Suprapubic skin (tissue), 4 donors: ENCODE measurements around the gene CTDSP1. TPM values are rescaled to one million over a fixed set of nuclear protein-coding genes. Genes with fewer than 3 reads are reported as not detected.

Experiments used
- DNase-seq, 2 donors: peaks; one replicate each; pipeline ENCODE4 v3.0.0-alpha.2; 2019; ENCODE audit warnings: low spot score in 2 of 2
- H3K27ac ChIP-seq: fragments of 200-600 bp; sonication (generic); one replicate; pipeline ENCODE4 v1.5.1; 2019
- H3K27me3 ChIP-seq: fragments of 200-600 bp; sonication (generic); one replicate; pipeline ENCODE4 v1.5.1; 2019
- H3K36me3 ChIP-seq: fragments of 200-600 bp; sonication (generic); one replicate; pipeline ENCODE4 v1.5.1; 2019
- H3K4me1 ChIP-seq: fragments of 200-600 bp; sonication (generic); one replicate; pipeline ENCODE4 v1.5.1; 2019
- H3K4me3 ChIP-seq: fragments of 200-600 bp; sonication (generic); one replicate; pipeline ENCODE4 v1.5.1; 2019; ENCODE audit warnings: mild to moderate bottlenecking
- H3K9me3 ChIP-seq: fragments of 200-600 bp; sonication (generic); one replicate; pipeline ENCODE4 v1.5.1; 2019
- CTCF ChIP-seq, 2 donors: fragments of 200-600 bp in 1 of 2; fragments of 450-650 bp in 1 of 2; sonication (generic) in 1 of 2; IDR thresholded peaks; one replicate each; pipeline ENCODE4 v1.5.1; 2016 to 2019; ENCODE audit warnings: antibody characterized with exemption in 2 of 2, mild to moderate bottlenecking in 1 of 2, moderate library complexity in 1 of 2
- EP300 ChIP-seq: sonication (generic); formaldehyde crosslinking; IDR thresholded peaks from one replicate; pipeline ENCODE4 v1.6.1; 2017; ENCODE audit warnings: antibody characterized with exemption
- POLR2A ChIP-seq, 2 donors: fragments of 450-650 bp; IDR thresholded peaks; one replicate each; pipeline ENCODE4 v1.6.1; 2017; ENCODE audit warnings: antibody characterized with exemption in 2 of 2, mild to moderate bottlenecking in 2 of 2, moderate library complexity in 2 of 2
- POLR2AphosphoS5 ChIP-seq, 3 donors: sonication (generic); formaldehyde crosslinking; IDR thresholded peaks; one replicate each; pipeline ENCODE4 v1.6.1; 2017; ENCODE audit warnings: antibody characterized with exemption in 3 of 3
- WGBS: methylation state at CpG from one replicate; pipeline ENCODE4 v1.1.5; 2018; 5-methylcytosine and 5-hydroxymethylcytosine counted together
- total RNA-seq, 4 donors: library from RNA; depleted of rRNA; stranded (reverse); fragments of >200 nt; gene quantifications; one replicate each; pipeline ENCODE4 v1.1.0, GENCODE V29; 2016

CTDSP1 gene
- total RNA-seq, 4 donors from 2014 or later: 70.3 to 140 (median 99.5) TPM

- WGBS: 90% methylated on average over 5 of the region's 7 CpGs
These were observed 20.1 kb downstream of the CTDSP1 start for GRCh38 chr2:218419630-218420216.

GRCh38 chr2:218421027-218421426 lies 21.4 kb downstream of the CTDSP1 start:
- H3K27ac ChIP-seq: no peak overlapping the region
- no peak for DNase-seq
- no peaks in the 10 kb centered on the region for H3K36me3 ChIP-seq
- WGBS: 93% methylated on average over 2 of the region's 2 CpGs
- no peaks in the 10 kb centered on the region for H3K4me1 ChIP-seq
- no peaks in the 10 kb centered on the region for H3K27me3 ChIP-seq
- H3K9me3 ChIP-seq: no peaks in the 10 kb centered on the region
- TF ChIP-seq POLR2A (IDR thresholded peaks at IDR 0.05) (no peak), EP300 (no peak), CTCF (IDR thresholded peaks at IDR 0.05) (no peak), POLR2AphosphoS5 (IDR thresholded peaks at IDR 0.05) (no peak)
- H3K4me3 ChIP-seq: no peak overlapping the region

More at GRCh38 chr2:218419630-218420216, 20.1 kb downstream of the CTDSP1 start:
- Histone ChIP-seq H3K27me3 (no peaks in the 10 kb centered on the region), H3K4me1 (no peaks in the 10 kb centered on the region), H3K9me3 (no peaks in the 10 kb centered on the region), H3K36me3 (no peaks in the 10 kb centered on the region), H3K27ac (no peak overlapping the region), H3K4me3 (no peak overlapping the region)
- no peak for TF ChIP-seq CTCF (IDR thresholded peaks at IDR 0.05)
- TF ChIP-seq POLR2A (IDR thresholded peaks at IDR 0.05): no peak
- TF ChIP-seq EP300: no peak
- TF ChIP-seq POLR2AphosphoS5 (IDR thresholded peaks at IDR 0.05): no peak
- no peak for DNase-seq

GRCh38 chr2:218422403-218423086 lies 22.9 kb downstream of the CTDSP1 start:
- 64% methylated on average over 9 of the region's 9 CpGs for WGBS
- H3K4me3 ChIP-seq: no peak overlapping the region

GRCh38 chr2:218423584-218423983 lies 23.9 kb downstream of the CTDSP1 start:
- Histone ChIP-seq H3K36me3 (no peaks in the 10 kb centered on the region), H3K4me3 (no peak overlapping the region), H3K4me1 (no peaks in the 10 kb centered on the region), H3K27me3 (no peaks in the 10 kb centered on the region), H3K9me3 (no peaks in the 10 kb centered on the region), H3K27ac (no peak overlapping the region)
- no peak for DNase-seq
- no peak for TF ChIP-seq CTCF (IDR thresholded peaks at IDR 0.05)
- no peak for TF ChIP-seq EP300
- no peak for TF ChIP-seq POLR2AphosphoS5 (IDR thresholded peaks at IDR 0.05)
- no peak for TF ChIP-seq POLR2A (IDR thresholded peaks at IDR 0.05)
- 90% methylated on average over 9 of the region's 9 CpGs for WGBS

More at GRCh38 chr2:218422403-218423086, 22.9 kb downstream of the CTDSP1 start:
- DNase-seq: no peak
- Histone ChIP-seq H3K27me3 (no peaks in the 10 kb centered on the region), H3K27ac (no peak overlapping the region), H3K36me3 (no peaks in the 10 kb centered on the region), H3K4me1 (no peaks in the 10 kb centered on the region), H3K9me3 (no peaks in the 10 kb centered on the region)
- no peak for TF ChIP-seq EP300
- TF ChIP-seq POLR2A (IDR thresholded peaks at IDR 0.05): no peak
- TF ChIP-seq POLR2AphosphoS5 (IDR thresholded peaks at IDR 0.05): no peak

- TF ChIP-seq POLR2A (IDR thresholded peaks at IDR 0.05) (no peak), CTCF (IDR thresholded peaks at IDR 0.05) (no peak), EP300 (no peak), POLR2AphosphoS5 (IDR thresholded peaks at IDR 0.05) (no peak)
- no peaks in the 10 kb centered on the region for H3K4me1 ChIP-seq
- no peak for DNase-seq
- 75% methylated on average over 10 of the region's 10 CpGs for WGBS
- no peaks in the 10 kb centered on the region for H3K36me3 ChIP-seq
- no peak overlapping the region for H3K27ac ChIP-seq
- H3K27me3 ChIP-seq: no peaks in the 10 kb centered on the region
- H3K4me3 ChIP-seq: no peak overlapping the region
- H3K9me3 ChIP-seq: no peaks in the 10 kb centered on the region
These were observed 25.9 kb downstream of the CTDSP1 start for GRCh38 chr2:218425531-218425930.
